NCI-H146 treated with DMSO at 0.1 percent for 48 hours (cell line): ENCODE measurements around the gene ZNF608.

ENCODE experiments used
- DNase-seq: peaks from one replicate; lab custom pipeline; 2025; ENCODE audit not compliant: unreplicated experiment; lab: John Stamatoyannopoulos, UW

The ZNF608 gene

GRCh38 chr5:124719113-124719967, 27.1 kb downstream of the ZNF608 start:
- DNase-seq, result no peak

GRCh38 chr5:124718380-124718789, 28.1 kb downstream of the ZNF608 start:
- no peak for DNase-seq

GRCh38 chr5:124716169-124716568, 30.3 kb downstream of the ZNF608 start:
- no peak for DNase-seq

GRCh38 chr5:124714910-124715309, 31.5 kb downstream of the ZNF608 start:
- no peak for DNase-seq

DNA sequence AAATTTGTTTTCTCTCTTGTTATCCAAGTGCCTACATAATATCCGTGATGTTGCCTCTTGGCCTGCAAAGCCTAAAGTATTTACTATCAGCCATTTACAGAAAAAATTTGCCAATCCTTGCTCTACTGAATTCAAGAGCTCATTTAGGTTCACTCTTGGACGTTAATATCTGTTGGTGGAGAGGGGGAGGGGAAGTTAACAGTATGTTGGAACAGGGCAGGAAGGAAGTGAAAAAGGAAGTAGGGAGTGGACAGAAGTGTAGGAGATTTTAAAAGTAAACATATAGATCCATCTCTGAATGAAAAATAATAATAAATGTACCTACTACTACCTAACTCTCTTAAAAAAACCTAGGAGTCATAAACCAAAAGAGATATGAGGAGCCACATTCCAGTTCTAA, 32.8 kb downstream of the ZNF608 start:
- no peak for DNase-seq

GRCh38 chr5:124712731-124713305, 33.6 kb downstream of the ZNF608 start:
- DNase-seq, result no peak

- DNase-seq, result no peak
Measured at GRCh38 chr5:124708086-124708485, 38.4 kb downstream of the ZNF608 start.

- DNase-seq, result no peak
Measured at GRCh38 chr5:124707520-124707919, 38.9 kb downstream of the ZNF608 start.

- peak; percentile 80 for DNase-seq
Measured at GRCh38 chr5:124706729-124707361, 39.6 kb downstream of the ZNF608 start.

DNA sequence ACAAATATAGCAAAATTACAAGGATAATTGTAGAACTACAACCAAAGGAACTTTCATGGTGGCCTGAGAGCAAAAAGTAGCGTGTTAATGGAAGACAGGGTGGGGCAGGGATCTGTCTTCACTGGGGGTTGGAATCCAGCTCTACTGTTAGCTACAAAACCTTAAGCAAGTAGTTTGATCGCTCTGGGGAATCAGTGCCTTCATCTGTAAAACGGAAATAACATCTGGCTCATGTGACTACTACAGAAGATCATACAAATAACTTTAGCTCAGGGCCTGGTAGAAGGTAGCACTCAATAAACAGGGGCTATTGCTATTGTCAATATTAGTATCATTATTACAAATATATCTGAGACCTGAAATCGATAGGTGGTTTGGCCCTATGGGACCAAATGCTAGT, 40.4 kb downstream of the ZNF608 start:
- DNase-seq, result no peak

DNA sequence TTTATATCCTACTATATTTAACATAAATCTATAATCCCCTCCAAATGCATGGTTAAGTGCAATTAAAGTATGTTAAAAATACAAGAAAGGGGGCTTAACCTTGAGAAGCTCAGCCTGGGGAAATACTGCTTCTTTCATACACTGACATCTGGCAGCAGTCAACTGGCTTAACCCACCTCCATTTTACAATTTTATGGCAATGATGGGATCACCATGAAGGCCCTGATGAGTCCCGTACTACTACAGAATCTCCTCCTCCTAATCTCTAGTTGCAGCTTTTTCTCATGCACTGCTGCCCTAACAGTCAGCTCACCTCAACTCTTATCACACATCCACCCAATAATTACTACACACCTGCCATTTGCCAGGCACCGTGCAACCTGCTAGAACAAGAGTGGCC, 40.9 kb downstream of the ZNF608 start:
- peak; percentile 25 for DNase-seq

DNA sequence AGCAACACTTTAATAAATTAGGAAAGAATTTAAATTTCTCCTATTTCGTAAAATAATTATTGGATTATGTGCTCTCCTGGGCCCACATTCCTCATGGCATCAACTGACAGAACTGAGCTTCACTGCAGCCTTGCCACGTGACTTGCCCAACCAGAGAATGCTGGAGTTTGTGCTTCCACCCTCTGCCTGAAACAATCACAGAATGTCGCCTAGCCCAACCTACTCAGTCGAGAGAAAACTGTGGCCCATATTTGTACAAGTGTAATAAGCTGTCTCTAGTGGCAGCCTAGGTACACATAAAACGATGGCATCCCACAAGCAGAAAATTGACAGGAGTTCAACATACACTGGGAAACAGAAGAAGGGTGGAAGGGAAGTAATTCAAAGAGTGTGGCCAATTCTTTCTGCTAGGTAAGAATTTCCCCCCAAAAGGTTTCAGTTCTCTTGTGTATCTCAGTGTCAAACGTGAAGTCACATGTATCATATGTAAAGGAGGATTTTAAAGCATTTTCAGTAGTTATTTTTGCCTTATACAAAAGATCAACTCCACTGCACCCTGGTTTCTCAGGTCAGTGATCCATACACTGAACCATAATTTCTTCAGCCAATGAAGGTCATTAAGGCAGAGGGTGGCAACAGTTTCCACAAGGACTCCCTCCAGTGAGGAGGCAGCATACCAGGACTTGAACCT, 41.7 kb downstream of the ZNF608 start:
- no peak for DNase-seq

- no peak for DNase-seq
Measured at GRCh38 chr5:124703995-124704394, 42.4 kb downstream of the ZNF608 start.

- no peak for DNase-seq
Measured at GRCh38 chr5:124702525-124702924, 43.9 kb downstream of the ZNF608 start.

DNA sequence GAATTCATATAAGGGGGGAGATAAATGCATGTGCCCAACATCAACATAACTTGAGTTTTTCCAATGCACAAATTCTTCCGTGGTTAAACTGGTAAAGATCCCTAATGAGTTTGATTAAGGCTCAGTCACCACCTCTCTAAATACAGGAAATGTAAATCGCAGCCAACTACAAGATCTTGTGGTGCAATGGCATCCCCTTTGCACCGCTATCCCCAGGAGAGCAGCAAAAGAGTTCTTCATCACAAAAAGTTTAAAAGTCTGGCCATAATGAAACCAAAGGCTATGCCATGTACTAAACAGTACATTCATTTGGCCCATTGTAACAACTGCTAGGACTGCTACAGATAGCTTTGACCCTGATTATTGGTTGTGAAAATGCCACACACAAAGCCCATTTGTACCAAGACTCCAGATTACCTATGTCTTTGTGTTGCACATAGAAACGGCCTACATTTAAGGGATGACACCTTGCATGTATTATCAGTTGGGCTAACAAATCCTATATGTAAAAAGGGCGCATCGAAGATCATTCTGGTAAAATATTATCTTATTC, 44.5 kb downstream of the ZNF608 start:
- DNase-seq, result no peak

DNA sequence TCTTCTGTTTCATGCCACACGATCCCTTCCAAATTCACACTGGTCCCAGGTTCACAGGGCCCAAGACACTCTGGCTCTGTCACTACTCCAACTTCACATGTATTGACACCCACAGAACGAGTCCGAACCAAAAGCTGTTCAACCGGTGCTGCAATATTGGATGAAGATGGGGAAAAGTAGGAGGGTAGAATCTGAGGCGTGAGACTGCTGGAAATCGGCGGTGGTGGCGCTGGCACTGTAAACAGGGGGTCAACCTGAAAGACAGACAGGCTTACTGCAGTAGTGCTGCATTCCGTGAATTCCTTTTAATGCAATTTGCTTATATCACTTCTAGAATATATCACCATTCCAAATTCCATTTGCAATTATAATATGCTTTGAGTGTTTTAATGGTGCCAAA, 45.4 kb downstream of the ZNF608 start:
- no peak for DNase-seq

DNA sequence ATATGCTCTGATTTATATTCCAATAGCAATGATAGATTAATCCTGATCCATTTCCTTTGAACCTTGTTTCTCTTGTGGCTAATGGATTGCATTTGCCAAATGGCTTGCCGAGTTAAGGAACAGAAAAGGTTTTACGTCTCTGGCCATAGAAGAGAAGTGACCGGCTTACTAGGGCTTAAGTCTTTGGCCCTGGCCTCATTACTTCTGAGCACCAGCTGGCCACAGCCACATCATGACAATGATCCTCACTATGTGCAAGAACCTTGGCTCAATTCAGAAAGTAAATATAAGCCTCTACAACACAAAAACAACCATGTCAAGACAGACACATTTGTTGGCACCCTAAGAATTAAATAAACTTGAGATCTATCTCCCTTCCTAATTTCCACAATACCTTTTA, 46.1 kb downstream of the ZNF608 start:
- no peak for DNase-seq

DNA sequence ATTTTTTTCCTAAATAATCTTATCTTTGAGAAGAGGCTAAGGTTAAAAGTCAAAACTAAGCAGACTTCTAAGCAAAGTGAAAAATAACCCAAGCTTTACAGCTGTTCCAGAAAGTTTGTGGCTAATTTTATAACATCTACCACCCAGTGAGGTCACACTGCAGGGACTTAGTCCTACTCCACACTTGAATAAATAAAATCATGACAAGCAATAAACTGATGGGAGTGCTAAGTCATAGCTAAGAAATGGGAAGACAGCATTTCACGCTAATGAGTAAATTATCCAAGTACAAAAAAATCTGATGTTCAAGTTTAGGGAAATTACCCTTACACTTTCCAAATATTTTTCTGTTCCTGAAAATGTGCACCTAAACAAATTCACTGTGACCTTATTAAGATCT, 47.7 kb downstream of the ZNF608 start:
- DNase-seq, result no peak

- no peak for DNase-seq
Measured at GRCh38 chr5:124697933-124698591, 48.4 kb downstream of the ZNF608 start.

DNA sequence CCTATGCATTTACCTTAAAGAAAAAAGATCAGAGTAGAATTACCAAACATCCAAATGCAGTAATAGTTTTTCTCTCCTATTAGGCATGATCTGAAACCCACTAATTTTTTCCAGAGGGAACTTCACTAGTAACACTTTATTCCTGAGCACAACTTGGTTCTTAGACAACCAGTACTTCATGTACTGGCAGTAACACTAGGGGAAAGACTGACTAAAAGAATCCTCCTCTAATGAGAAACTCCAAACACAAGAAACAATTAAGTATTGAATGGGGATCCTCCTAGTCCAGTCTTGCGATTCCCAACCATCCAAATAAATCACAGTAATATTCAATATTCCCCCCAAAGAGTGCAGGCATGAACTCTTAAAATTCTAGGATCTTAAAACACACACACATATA, 48.9 kb downstream of the ZNF608 start:
- no peak for DNase-seq

DNA sequence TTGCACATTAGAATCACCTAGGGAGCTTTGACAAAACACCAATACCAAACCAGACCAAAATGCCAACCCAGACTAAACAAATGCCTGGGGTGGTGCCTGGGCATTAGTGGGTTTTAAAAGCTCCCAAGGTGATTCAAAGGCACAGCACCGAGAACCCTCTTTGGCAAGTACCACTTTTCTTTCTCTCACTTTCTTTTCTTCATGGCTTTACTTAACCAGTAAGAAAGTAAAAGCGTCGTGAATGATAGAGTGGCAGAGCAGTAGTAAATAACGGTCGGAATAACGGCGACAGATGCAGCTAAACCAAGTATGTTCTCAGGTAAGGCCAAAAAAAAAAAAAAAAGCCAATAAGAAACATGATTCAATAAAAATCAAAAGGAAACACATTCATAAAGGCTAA, 49.5 kb downstream of the ZNF608 start:
- DNase-seq, result no peak
